AG09309 (cell line): ENCODE data around the gene TNIP2.

Experiments
- DNase-seq: peaks from one replicate; pipeline ENCODE4 v3.0.0-alpha.2; 2010; ENCODE audit warnings: low read depth
- H3K4me3 ChIP-seq: 2 replicates; pipeline ENCODE4 v1.5.1; 2011; ENCODE audit warnings: mild to moderate bottlenecking, low read depth, low read length, moderate library complexity; ENCODE audit not compliant: control insufficient read depth
- CTCF ChIP-seq: IDR thresholded peaks from 2 replicates; pipeline ENCODE4 v1.5.1; 2011; ENCODE audit warnings: mild to moderate bottlenecking, low read depth, low read length, inconsistent platforms; ENCODE audit not compliant: insufficient read depth, control insufficient read depth; ENCODE audit errors: missing control alignments

TNIP2 gene

GRCh38 chr4:2725380-2725779, 30.8 kb downstream of the TNIP2 start:
- DNase-seq: no peak
- TF ChIP-seq CTCF: no peak
- no peak overlapping the region for H3K4me3 ChIP-seq

GRCh38 chr4:2723751-2724150, 32.4 kb downstream of the TNIP2 start:
- TF ChIP-seq CTCF: no peak
- no peak overlapping the region for H3K4me3 ChIP-seq
- DNase-seq: no peak

GRCh38 chr4:2722033-2722432, 34.1 kb downstream of the TNIP2 start:
- H3K4me3 ChIP-seq: no peak overlapping the region
- no peak for TF ChIP-seq CTCF
- DNase-seq: no peak

- TF ChIP-seq CTCF: no peak
- no peak overlapping the region for H3K4me3 ChIP-seq
- no peak for DNase-seq
Observed at GRCh38 chr4:2721586-2721985, 34.5 kb downstream of the TNIP2 start.

- TF ChIP-seq CTCF: no peak
- H3K4me3 ChIP-seq: no peak overlapping the region
- no peak for DNase-seq
Observed at GRCh38 chr4:2716236-2716635, 39.9 kb downstream of the TNIP2 start.

- TF ChIP-seq CTCF: no peak
- DNase-seq: no peak
- no peak overlapping the region for H3K4me3 ChIP-seq
Observed at GRCh38 chr4:2715426-2715825, 40.7 kb downstream of the TNIP2 start.

- no peak for TF ChIP-seq CTCF
- DNase-seq: no peak
- H3K4me3 ChIP-seq: no peak overlapping the region
Observed at GRCh38 chr4:2714918-2715317, 41.2 kb downstream of the TNIP2 start.
